ENCODE measurements around the gene GALNT2.

DNA sequence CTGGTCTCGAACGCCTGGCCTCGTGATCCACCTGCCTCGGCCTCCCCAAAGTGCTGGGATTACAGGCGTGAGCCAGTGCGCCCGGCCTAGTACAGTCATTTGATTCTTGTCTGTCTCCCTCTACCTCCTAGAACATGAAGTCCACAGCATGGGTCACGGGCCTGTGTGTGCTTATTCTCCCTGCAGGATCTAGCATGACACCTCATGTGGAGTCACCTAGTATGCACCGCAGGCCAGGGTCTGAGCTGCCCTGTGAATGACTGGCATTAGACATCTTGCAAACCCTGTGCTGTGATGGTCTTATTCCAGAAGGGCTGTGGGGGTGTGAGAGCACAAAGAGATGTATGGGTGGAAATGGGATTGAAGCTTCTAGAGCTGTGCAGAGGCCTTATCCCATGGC is 133.2 kb downstream of the GALNT2 start:
- TF ChIP-seq CTCF (IDR thresholded peaks at IDR 0.05 in 2 of 3, conservative IDR thresholded peaks at IDR 0.05 in 1 of 3; ENCODE audit: control insufficient read depth in 2 of 3, extremely low read depth in 1 of 3, insufficient read depth in 1 of 3, low read depth in 3 of 3, low read length in 3 of 3): no peak
- no peak for TF ChIP-seq SMC3 (IDR thresholded peaks at IDR 0.05; ENCODE audit: borderline replicate concordance, low read length)
- no peak for TF ChIP-seq POLR2A (IDR thresholded peaks at IDR 0.05; ENCODE audit: low read depth, low read length)
